Effector memory CD4-positive, alpha-beta T cell (primary cell): Measurements from ENCODE around the gene CACNA1C.

Experiments used
- DNase-seq, 3 donors: peaks; one replicate each; pipeline ENCODE4 v3.0.0-alpha.2; 2020
- H3K27ac ChIP-seq: 2 replicates; pipeline ENCODE4 v1.7.0; 2013; ENCODE audit warnings: mild to moderate bottlenecking, low read length, moderate library complexity; ENCODE audit not compliant: insufficient read depth, poor library complexity, severe bottlenecking
- H3K27me3 ChIP-seq: replicated peaks from 2 replicates; pipeline ENCODE4 v1.7.0; 2013; ENCODE audit warnings: mild to moderate bottlenecking, low read length; ENCODE audit not compliant: insufficient read depth, control insufficient read depth, poor library complexity, severe bottlenecking
- H3K36me3 ChIP-seq: 2 replicates; pipeline ENCODE4 v1.7.0; 2013; ENCODE audit warnings: mild to moderate bottlenecking, low read length, moderate library complexity; ENCODE audit not compliant: control insufficient read depth, insufficient read depth
- H3K4me1 ChIP-seq: 2 replicates; pipeline ENCODE4 v1.7.0; 2013; ENCODE audit warnings: low read length, mild to moderate bottlenecking; ENCODE audit not compliant: control insufficient read depth, insufficient read depth, poor library complexity, severe bottlenecking
- H3K4me3 ChIP-seq: 2 replicates; pipeline ENCODE4 v1.7.0; 2013; ENCODE audit warnings: low read length, low read depth, mild to moderate bottlenecking; ENCODE audit not compliant: insufficient read depth, poor library complexity, severe bottlenecking
- H3K9me3 ChIP-seq: 2 replicates; pipeline ENCODE4 v1.7.0; 2013; ENCODE audit warnings: mild to moderate bottlenecking, low read length, moderate library complexity; ENCODE audit not compliant: control insufficient read depth

Gene CACNA1C

GRCh38 chr12:2054091-2055018 lies 1.6 kb downstream of the CACNA1C start:
- DNase-seq: no peak
- peaks cover 8% of the 10 kb centered on the region for H3K4me1 ChIP-seq
- H3K27ac ChIP-seq: no peak overlapping the region
- H3K4me3 ChIP-seq: no peak overlapping the region
- H3K36me3 ChIP-seq: no peaks in the 10 kb centered on the region
- peaks cover 28% of the 10 kb centered on the region for H3K27me3 ChIP-seq
- no peaks in the 10 kb centered on the region for H3K9me3 ChIP-seq

- peaks cover 18% of the 10 kb centered on the region for H3K27me3 ChIP-seq
- H3K4me1 ChIP-seq: peaks cover 5% of the 10 kb centered on the region
- H3K36me3 ChIP-seq: no peaks in the 10 kb centered on the region
- H3K27ac ChIP-seq: no peak overlapping the region
- no peak for DNase-seq
- H3K9me3 ChIP-seq: no peaks in the 10 kb centered on the region
- no peak overlapping the region for H3K4me3 ChIP-seq
These were observed 4.4 kb downstream of the CACNA1C start for GRCh38 chr12:2057041-2057794.

- H3K4me1 ChIP-seq: peaks cover 4% of the 10 kb centered on the region
- peaks cover 17% of the 10 kb centered on the region for H3K27me3 ChIP-seq
- H3K4me3 ChIP-seq: no peak overlapping the region
- H3K36me3 ChIP-seq: no peaks in the 10 kb centered on the region
- no peak for DNase-seq
- no peak overlapping the region for H3K27ac ChIP-seq
- no peaks in the 10 kb centered on the region for H3K9me3 ChIP-seq
These were observed 5.1 kb downstream of the CACNA1C start for GRCh38 chr12:2057795-2058408.

DNA sequence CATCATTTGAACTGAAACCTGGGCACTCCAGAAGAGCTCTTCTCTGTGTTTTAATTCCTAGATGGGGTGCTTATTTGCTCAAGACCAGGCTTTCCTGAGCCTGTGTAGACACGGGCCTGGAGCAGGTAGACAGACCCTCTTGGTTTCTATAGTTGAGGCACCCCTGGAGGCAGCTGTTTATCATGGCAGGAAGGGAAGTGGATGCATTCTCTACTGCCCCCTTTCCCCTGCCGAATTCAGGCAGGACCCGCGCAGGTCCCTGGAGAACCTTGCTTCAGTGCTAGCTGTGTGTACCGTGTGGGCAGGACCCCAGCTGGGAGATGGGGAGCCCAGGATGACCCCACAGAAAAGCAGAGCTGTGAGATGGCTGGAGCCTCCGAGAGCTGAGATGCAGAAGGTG lies 6.0 kb downstream of the CACNA1C start:
- no peaks in the 10 kb centered on the region for H3K9me3 ChIP-seq
- peaks cover 11% of the 10 kb centered on the region for H3K27me3 ChIP-seq
- H3K4me1 ChIP-seq: no peaks in the 10 kb centered on the region
- H3K4me3 ChIP-seq: no peak overlapping the region
- no peak overlapping the region for H3K27ac ChIP-seq
- DNase-seq: no peak
- H3K36me3 ChIP-seq: no peaks in the 10 kb centered on the region

DNA sequence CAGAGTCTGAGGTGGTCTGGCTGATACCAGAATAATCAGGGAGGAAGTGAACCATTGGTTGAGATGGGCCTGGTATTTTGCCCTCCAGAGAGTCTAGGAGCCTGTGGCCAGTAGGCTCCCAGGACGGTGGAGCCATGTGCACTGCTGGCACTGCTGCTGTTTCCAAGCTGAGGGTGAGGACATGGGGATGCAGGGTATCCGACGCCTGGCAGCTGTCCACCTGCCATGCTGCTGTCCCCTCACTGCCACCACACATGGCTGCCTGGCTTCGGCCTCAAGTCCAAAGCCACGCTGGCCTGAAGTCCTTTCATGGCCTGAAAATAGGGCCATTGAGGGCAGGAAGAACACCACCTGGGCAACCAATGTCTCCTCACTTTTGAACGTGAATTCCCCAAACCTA lies 8.6 kb downstream of the CACNA1C start:
- H3K9me3 ChIP-seq: no peaks in the 10 kb centered on the region
- no peak overlapping the region for H3K4me3 ChIP-seq
- no peaks in the 10 kb centered on the region for H3K4me1 ChIP-seq
- no peak overlapping the region for H3K27ac ChIP-seq
- no peaks in the 10 kb centered on the region for H3K27me3 ChIP-seq
- no peaks in the 10 kb centered on the region for H3K36me3 ChIP-seq
- DNase-seq: no peak

- Histone ChIP-seq H3K36me3 (no peaks in the 10 kb centered on the region), H3K9me3 (no peaks in the 10 kb centered on the region), H3K27ac (no peak overlapping the region), H3K4me1 (no peaks in the 10 kb centered on the region), H3K27me3 (no peaks in the 10 kb centered on the region), H3K4me3 (peak overlapping the region; percentile 23)
- DNase-seq: no peak
These were observed 11.3 kb downstream of the CACNA1C start for GRCh38 chr12:2064071-2064507.

DNA sequence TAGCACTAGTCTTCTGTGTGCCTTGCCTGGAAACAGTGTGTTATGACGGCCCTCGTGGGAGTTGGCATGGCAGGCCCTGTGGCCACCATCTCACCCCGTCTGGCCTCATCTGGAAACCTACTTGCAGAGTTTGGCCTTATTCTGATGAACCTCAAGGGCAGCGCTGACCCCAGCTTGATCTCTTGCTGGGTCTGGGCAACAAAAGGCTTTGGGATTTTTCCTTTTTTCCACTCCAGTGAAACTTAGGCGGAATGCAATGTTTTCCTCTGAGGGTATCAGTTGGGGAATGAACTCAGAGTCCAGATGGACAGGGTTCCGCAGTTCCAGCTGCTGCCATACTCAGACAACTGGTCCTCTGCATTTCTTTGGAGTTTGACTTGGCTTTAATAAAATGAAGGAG lies 15.9 kb downstream of the CACNA1C start:
- H3K27ac ChIP-seq: no peak overlapping the region
- no peaks in the 10 kb centered on the region for H3K9me3 ChIP-seq
- H3K4me3 ChIP-seq: no peak overlapping the region
- no peaks in the 10 kb centered on the region for H3K36me3 ChIP-seq
- H3K4me1 ChIP-seq: no peaks in the 10 kb centered on the region
- DNase-seq: no peak
- peaks cover 3% of the 10 kb centered on the region for H3K27me3 ChIP-seq

- Histone ChIP-seq H3K36me3 (no peaks in the 10 kb centered on the region), H3K9me3 (no peaks in the 10 kb centered on the region), H3K27ac (no peak overlapping the region), H3K4me1 (no peaks in the 10 kb centered on the region), H3K27me3 (peaks cover 3% of the 10 kb centered on the region), H3K4me3 (no peak overlapping the region)
- no peak for DNase-seq
These were observed 17.8 kb downstream of the CACNA1C start for GRCh38 chr12:2070440-2071045.

- Histone ChIP-seq H3K36me3 (no peaks in the 10 kb centered on the region), H3K4me3 (no peak overlapping the region), H3K4me1 (no peaks in the 10 kb centered on the region), H3K27me3 (peaks cover 3% of the 10 kb centered on the region), H3K9me3 (no peaks in the 10 kb centered on the region), H3K27ac (no peak overlapping the region)
- no peak for DNase-seq
These were observed 22.0 kb downstream of the CACNA1C start for GRCh38 chr12:2074792-2075191.
